ENCODE data around the gene KRTAP10-6.

GRCh38 chr21:44583089-44583799, 9.1 kb downstream of the KRTAP10-6 start:
- TF ChIP-seq POLR2A (IDR thresholded peaks at IDR 0.05) (no peak), CTCF (IDR thresholded peaks at IDR 0.05) (no peak)
